ENCODE results near the gene NEK10. TPM values are rescaled to one million over a fixed set of nuclear protein-coding genes. Genes with fewer than 3 reads are reported as not detected.
A peak's percentile ranks its signal among the peaks of the same experiment; 100 is the strongest.
"Not testable (repeated sequence)": the region's sequence is repeated elsewhere in the genome, so short reads cannot be mapped to it uniquely, and the experiment has no call there.

Gene NEK10
- total RNA-seq, 2 donors from 2014 or later = 0.73 to 0.98 TPM

- DNase-seq = peak; percentile 50 to 55
- ATAC-seq = peak; percentile 82
- intact Hi-C loops (cut with DNase I, micrococcal nuclease) = no loop called here
Measured at GRCh38 chr3:27354588-27355203, 14.5 kb downstream of the NEK10 start.

DNA sequence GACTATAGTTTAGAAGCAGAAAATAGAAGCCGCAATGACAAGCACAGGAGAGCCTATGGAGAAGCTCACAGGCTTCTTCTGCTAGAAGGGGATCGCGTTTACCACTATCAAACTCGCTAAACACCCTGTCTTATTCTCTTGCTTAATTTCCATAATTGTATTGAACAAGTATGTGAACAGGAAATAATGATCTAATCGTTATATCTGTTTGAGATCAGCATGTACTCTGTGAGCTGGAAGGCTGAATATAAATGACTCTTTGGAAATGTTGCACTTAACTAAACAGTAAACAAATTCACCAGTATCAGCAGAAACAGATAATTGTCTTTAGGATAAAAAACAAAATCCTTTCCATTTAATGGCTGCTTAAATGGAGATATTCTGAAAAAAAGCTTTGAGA lies 15.0 kb downstream of the NEK10 start:
- ATAC-seq (no peak), DNase-seq (no peak)
- intact Hi-C loops (cut with DNase I, micrococcal nuclease) = no loop called here

GRCh38 chr3:27353221-27353620 lies 16.0 kb downstream of the NEK10 start:
- DNase-seq = no peak
- intact Hi-C loops (cut with DNase I, micrococcal nuclease) = no loop called here
- ATAC-seq = no peak

- DNase-seq (no peak), ATAC-seq (no peak)
- intact Hi-C loops (cut with DNase I, micrococcal nuclease) = no loop called here
Measured at GRCh38 chr3:27352047-27352446, 17.1 kb downstream of the NEK10 start.

- intact Hi-C loops (cut with DNase I, micrococcal nuclease) = no loop called here
Measured at GRCh38 chr3:27349832-27350231, 19.4 kb downstream of the NEK10 start.

GRCh38 chr3:27345959-27346865 lies 23.0 kb downstream of the NEK10 start:
- DNase-seq (no peak), ATAC-seq (peak; percentile 44)
- intact Hi-C loops (cut with DNase I, micrococcal nuclease) = no loop called here

More at GRCh38 chr3:27349832-27350231, 19.4 kb downstream of the NEK10 start:
- no peak for DNase-seq
- ATAC-seq = no peak

- DNase-seq (peak; percentile 33 to 66), ATAC-seq (peak; percentile 92)
- intact Hi-C loops (cut with DNase I, micrococcal nuclease) = no loop called here
Measured at GRCh38 chr3:27345493-27345892, 23.7 kb downstream of the NEK10 start.

- intact Hi-C loops (cut with DNase I, micrococcal nuclease) = no loop called here
- DNase-seq (no peak), ATAC-seq (no peak)
Measured at GRCh38 chr3:27345045-27345444, 24.1 kb downstream of the NEK10 start.

DNA sequence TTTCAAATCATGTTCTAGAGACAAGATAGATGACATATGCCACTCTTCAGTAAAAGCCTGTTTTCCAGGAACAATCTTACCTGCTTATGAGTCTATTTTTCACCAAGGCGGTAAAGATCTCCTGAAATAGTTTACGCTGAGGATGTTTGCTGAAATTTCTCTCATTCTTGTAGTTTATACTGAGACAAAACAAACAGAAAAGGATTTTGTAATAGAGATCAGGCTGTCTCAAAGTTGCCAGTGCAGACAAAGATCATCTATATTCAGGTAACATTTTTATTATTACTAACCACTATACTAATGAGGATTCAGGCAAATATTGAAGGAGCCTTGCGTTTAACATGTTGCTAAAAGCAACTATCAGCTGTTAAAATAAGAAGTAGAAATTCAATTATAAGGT lies 25.0 kb downstream of the NEK10 start:
- DNase-seq (no peak), ATAC-seq (no peak)
- intact Hi-C loops (cut with DNase I, micrococcal nuclease) = no loop called here

GRCh38 chr3:27342267-27342666 lies 26.9 kb downstream of the NEK10 start:
- DNase-seq = no peak
- ATAC-seq = no peak
- intact Hi-C loops (cut with DNase I, micrococcal nuclease) = no loop called here

DNA sequence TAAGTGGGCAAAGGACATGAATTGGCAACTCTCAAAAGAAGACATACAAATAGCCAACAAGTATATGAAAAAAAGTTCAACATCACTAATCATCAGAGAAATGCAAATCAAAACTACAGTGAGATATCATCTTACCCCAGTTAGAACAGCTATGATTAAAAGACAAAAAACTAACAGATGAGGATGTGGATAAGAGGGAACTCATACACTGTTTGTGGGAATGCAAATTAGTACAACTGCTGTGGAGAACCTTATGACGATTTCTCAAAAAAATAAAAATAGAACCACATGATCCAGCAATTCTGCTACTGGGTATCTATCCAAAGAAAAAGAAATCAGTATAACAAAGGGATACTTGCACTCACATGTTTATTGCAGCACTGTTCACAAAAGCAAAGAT lies 28.6 kb downstream of the NEK10 start:
- no peak for DNase-seq
- intact Hi-C loops (cut with DNase I, micrococcal nuclease) = no loop called here
- no peak for ATAC-seq

- DNase-seq = no peak
- intact Hi-C loops (cut with DNase I, micrococcal nuclease) = no loop called here
- no peak for ATAC-seq
Measured at GRCh38 chr3:27335571-27335970, 33.6 kb downstream of the NEK10 start.

DNA sequence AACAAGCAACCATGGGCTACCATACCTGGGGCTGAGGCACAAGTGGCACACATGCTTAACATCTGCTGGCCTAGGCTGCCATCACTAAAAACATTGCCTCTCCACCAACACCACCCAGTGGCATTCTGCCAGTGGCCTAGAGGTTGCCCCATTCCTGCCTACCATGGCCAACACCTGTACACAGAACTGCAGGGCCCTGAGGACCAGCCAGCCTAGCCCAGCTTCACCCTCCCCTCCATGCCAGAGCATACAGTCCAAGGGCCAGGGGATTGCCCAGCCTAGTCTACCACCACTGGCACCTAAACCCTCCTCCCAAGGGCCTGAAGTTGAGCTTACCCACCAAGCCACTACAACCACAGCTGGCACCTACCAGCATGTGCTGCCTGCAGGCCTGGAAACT lies 35.3 kb downstream of the NEK10 start:
- DNase-seq (no peak), ATAC-seq (no peak)
- intact Hi-C loops (cut with DNase I, micrococcal nuclease) = no loop called here

DNA sequence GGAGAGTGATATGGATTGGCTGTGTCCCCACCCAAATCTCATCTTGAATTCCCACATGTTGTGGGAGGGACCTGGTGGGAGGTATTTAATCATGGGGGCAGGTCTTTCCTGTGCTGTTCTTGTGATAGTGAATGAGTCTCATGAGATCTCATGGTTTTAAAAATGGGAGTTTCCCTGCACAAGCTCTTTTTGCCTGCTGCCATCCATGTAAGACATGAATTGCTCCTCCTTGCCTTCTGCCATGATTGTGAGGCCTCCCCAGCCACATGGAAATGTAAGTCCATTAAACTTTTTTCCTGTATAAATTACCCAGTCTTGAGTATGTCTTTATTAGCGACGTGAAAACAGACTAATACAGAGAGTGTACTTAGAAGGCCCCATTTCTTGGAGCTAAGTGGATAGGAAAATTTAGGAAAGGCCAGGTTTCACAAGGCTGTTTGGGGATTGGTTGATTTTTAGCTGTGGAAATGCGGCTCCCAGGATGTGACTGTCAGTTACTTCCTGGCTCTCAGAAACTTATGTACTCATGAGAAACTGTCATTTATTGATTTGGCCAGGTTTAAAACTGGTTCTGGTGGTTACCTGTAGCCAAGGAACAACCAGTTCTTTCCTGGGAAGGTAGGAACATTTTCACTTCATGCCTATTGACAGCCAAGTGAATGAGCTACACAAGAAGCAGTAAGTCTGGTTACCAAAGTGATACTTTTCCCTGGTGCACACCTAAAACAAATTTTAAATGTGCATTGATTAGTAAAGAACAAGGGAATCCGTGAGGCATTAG lies 40.0 kb downstream of the NEK10 start:
- DNase-seq; intact Hi-C loops (cut with DNase I, micrococcal nuclease); ATAC-seq: not testable (repeated sequence)

GRCh38 chr3:27326629-27327545 lies 42.3 kb downstream of the NEK10 start:
- peak in 1 of 2 donors; percentile 44 for DNase-seq
- intact Hi-C loops (cut with DNase I, micrococcal nuclease) = no loop called here
- no peak for ATAC-seq

- intact Hi-C loops (cut with DNase I, micrococcal nuclease) = no loop called here
- ATAC-seq (no peak), DNase-seq (no peak)
Measured at GRCh38 chr3:27326202-27326601, 43.0 kb downstream of the NEK10 start.

DNA sequence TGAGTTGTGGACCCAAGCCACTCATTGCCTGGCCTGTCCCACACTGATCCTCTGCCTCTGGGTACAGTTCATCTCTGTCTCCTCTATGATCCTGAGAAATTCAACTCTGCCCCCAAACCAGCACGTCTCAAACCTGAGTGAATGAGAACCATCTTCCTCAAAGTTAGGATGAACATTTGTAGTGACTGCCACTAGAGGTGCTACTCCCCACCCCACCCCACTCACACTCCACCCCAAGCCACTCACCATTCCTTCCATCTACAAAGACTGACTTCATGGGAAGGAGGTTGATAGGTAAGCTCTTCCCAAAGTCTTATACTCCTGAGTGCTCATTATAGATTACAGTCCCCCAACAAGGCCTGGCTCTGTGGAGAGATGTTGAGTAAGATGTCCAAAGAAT lies 43.8 kb downstream of the NEK10 start:
- intact Hi-C loops (cut with DNase I, micrococcal nuclease) = no loop called here
- DNase-seq = no peak

DNA sequence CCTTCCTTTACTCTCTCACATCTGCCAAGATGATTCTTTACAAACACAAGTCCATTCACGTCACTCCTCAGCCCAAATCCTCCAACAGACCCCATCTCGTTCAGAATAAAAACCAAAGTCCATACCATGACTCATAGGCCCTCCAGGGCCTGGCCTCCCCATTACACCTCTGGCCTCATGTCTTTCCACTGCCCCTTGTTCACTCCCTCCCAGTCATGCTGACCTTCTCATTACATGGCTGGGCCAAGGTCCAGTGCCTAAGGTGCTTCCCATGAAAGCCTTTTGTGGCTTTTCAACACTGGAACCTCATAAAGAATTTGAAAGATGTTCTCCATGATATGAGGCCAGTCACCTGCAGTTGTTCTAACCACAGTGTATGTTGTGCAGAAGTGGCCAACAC lies 44.5 kb downstream of the NEK10 start:
- intact Hi-C loops (cut with DNase I, micrococcal nuclease) = no loop called here
- ATAC-seq (no peak), DNase-seq (no peak)

More for the DNA sequence above, 43.8 kb downstream of the NEK10 start:
- ATAC-seq = no peak
